Skeletal muscle cell (primary cell): Measurements from ENCODE around the gene ATP8B4.
A peak's percentile ranks its signal among the peaks of the same experiment; 100 is the strongest.

Source experiments
- DNase-seq: peaks from one replicate; pipeline ENCODE4 v3.0.0-alpha.2; 2010; ENCODE audit warnings: low read depth
- H3K4me3 ChIP-seq: 2 replicates; pipeline ENCODE4 v1.5.1; 2011; ENCODE audit warnings: low read depth, mild to moderate bottlenecking, control low read depth, low read length, moderate library complexity

Gene ATP8B4

GRCh38 chr15:49881866-49882265, 237.2 kb downstream of the ATP8B4 start:
- DNase-seq = no peak
- no peak overlapping the region for H3K4me3 ChIP-seq

- no peak overlapping the region for H3K4me3 ChIP-seq
Measured at GRCh38 chr15:49881433-49881832, 237.6 kb downstream of the ATP8B4 start.

GRCh38 chr15:49877873-49878521, 241.0 kb downstream of the ATP8B4 start:
- no peak overlapping the region for H3K4me3 ChIP-seq
- DNase-seq = peak; percentile 71

More at GRCh38 chr15:49881433-49881832, 237.6 kb downstream of the ATP8B4 start:
- no peak for DNase-seq

GRCh38 chr15:49877117-49877872, 241.7 kb downstream of the ATP8B4 start:
- no peak overlapping the region for H3K4me3 ChIP-seq
- no peak for DNase-seq

GRCh38 chr15:49876401-49877038, 242.5 kb downstream of the ATP8B4 start:
- no peak for DNase-seq
- no peak overlapping the region for H3K4me3 ChIP-seq

- H3K4me3 ChIP-seq = no peak overlapping the region
- DNase-seq = no peak
Measured at GRCh38 chr15:49875392-49875791, 243.6 kb downstream of the ATP8B4 start.

- H3K4me3 ChIP-seq = no peak overlapping the region
- DNase-seq = no peak
Measured at GRCh38 chr15:49870472-49870871, 248.6 kb downstream of the ATP8B4 start.

GRCh38 chr15:49868348-49868747, 250.7 kb downstream of the ATP8B4 start:
- DNase-seq = no peak
- no peak overlapping the region for H3K4me3 ChIP-seq

GRCh38 chr15:49865925-49866757, 252.9 kb downstream of the ATP8B4 start:
- H3K4me3 ChIP-seq = no peak overlapping the region
- no peak for DNase-seq

GRCh38 chr15:49864251-49864650, 254.8 kb downstream of the ATP8B4 start:
- H3K4me3 ChIP-seq = no peak overlapping the region
- DNase-seq = no peak

GRCh38 chr15:49863431-49864224, 255.4 kb downstream of the ATP8B4 start:
- no peak overlapping the region for H3K4me3 ChIP-seq
- DNase-seq = peak; percentile 78

GRCh38 chr15:49860101-49860500, 258.9 kb downstream of the ATP8B4 start:
- DNase-seq = no peak
- H3K4me3 ChIP-seq = no peak overlapping the region

- no peak overlapping the region for H3K4me3 ChIP-seq
- no peak for DNase-seq
Measured at GRCh38 chr15:49857496-49858475, 261.2 kb downstream of the ATP8B4 start.

GRCh38 chr15:49855917-49856637, 263.0 kb downstream of the ATP8B4 start:
- peak; percentile 97 for DNase-seq
- H3K4me3 ChIP-seq = no peak overlapping the region

GRCh38 chr15:49852756-49853155, 266.3 kb downstream of the ATP8B4 start:
- no peak overlapping the region for H3K4me3 ChIP-seq
- DNase-seq = no peak

- H3K4me3 ChIP-seq = no peak overlapping the region
- no peak for DNase-seq
Measured at GRCh38 chr15:49848807-49849206, 270.2 kb downstream of the ATP8B4 start.

GRCh38 chr15:49848282-49848724, 270.7 kb downstream of the ATP8B4 start:
- peak; percentile 98 for DNase-seq
- H3K4me3 ChIP-seq = no peak overlapping the region
